AG08395 (cell line): ENCODE data around the gene MEGF11.

Experiments used
- DNase-seq: peaks from one replicate; pipeline ENCODE4 v3.0.0; 2012; ENCODE audit warnings: mixed read lengths, low spot score

MEGF11 gene

GRCh38 chr15:66215811-66216210 lies 37.7 kb downstream of the MEGF11 start:
- DNase-seq, result no peak

GRCh38 chr15:66214246-66214645 lies 39.3 kb downstream of the MEGF11 start:
- no peak for DNase-seq

- no peak for DNase-seq
Observed at GRCh38 chr15:66212563-66212921, 41.0 kb downstream of the MEGF11 start.

- no peak for DNase-seq
Observed at GRCh38 chr15:66211670-66212562, 41.6 kb downstream of the MEGF11 start.

GRCh38 chr15:66210684-66211083 lies 42.9 kb downstream of the MEGF11 start:
- no peak for DNase-seq

GRCh38 chr15:66198757-66199156 lies 54.8 kb downstream of the MEGF11 start:
- no peak for DNase-seq

- DNase-seq, result no peak
Observed at GRCh38 chr15:66196602-66197001, 56.9 kb downstream of the MEGF11 start.

- DNase-seq, result no peak
Observed at GRCh38 chr15:66195621-66196230, 57.8 kb downstream of the MEGF11 start.

GRCh38 chr15:66193066-66193465 lies 60.5 kb downstream of the MEGF11 start:
- no peak for DNase-seq

- DNase-seq, result no peak
Observed at GRCh38 chr15:66190746-66191145, 62.8 kb downstream of the MEGF11 start.

- DNase-seq, result no peak
Observed at GRCh38 chr15:66189291-66189690, 64.3 kb downstream of the MEGF11 start.

GRCh38 chr15:66188464-66188863 lies 65.1 kb downstream of the MEGF11 start:
- DNase-seq, result no peak

- no peak for DNase-seq
Observed at GRCh38 chr15:66187271-66187670, 66.3 kb downstream of the MEGF11 start.

- no peak for DNase-seq
Observed at GRCh38 chr15:66186049-66186825, 67.3 kb downstream of the MEGF11 start.

- peak; percentile 24 for DNase-seq
Observed at GRCh38 chr15:66184936-66185790, 68.4 kb downstream of the MEGF11 start.

GRCh38 chr15:66184492-66184891 lies 69.1 kb downstream of the MEGF11 start:
- DNase-seq, result no peak

- no peak for DNase-seq
Observed at GRCh38 chr15:66180531-66181097, 72.9 kb downstream of the MEGF11 start.

- no peak for DNase-seq
Observed at GRCh38 chr15:66178531-66178910, 75.0 kb downstream of the MEGF11 start.

GRCh38 chr15:66172324-66172980 lies 81.1 kb downstream of the MEGF11 start:
- DNase-seq, result no peak

- no peak for DNase-seq
Observed at GRCh38 chr15:66171841-66172240, 81.7 kb downstream of the MEGF11 start.

GRCh38 chr15:66170716-66171115 lies 82.8 kb downstream of the MEGF11 start:
- no peak for DNase-seq
